Fibroblast of lung (primary cell): ENCODE data around the gene CDC34.

Source experiments
- CTCF ChIP-seq, 2 donors: IDR thresholded peaks in 1 of 2; conservative IDR thresholded peaks in 1 of 2; 1 replicate in 1 of 2; 2 replicates in 1 of 2; pipeline ENCODE4 v1.5.1; 2011 to 2012; ENCODE audit warnings: low read length in 2 of 2, control low read depth in 1 of 2, inconsistent platforms in 1 of 2, low read depth in 1 of 2, mild to moderate bottlenecking in 1 of 2
- EZH2 ChIP-seq: IDR thresholded peaks from 2 replicates; pipeline ENCODE4 v1.5.1; 2012; ENCODE audit warnings: low read length, control low read depth, mild to moderate bottlenecking; ENCODE audit errors: missing control alignments

DNA sequence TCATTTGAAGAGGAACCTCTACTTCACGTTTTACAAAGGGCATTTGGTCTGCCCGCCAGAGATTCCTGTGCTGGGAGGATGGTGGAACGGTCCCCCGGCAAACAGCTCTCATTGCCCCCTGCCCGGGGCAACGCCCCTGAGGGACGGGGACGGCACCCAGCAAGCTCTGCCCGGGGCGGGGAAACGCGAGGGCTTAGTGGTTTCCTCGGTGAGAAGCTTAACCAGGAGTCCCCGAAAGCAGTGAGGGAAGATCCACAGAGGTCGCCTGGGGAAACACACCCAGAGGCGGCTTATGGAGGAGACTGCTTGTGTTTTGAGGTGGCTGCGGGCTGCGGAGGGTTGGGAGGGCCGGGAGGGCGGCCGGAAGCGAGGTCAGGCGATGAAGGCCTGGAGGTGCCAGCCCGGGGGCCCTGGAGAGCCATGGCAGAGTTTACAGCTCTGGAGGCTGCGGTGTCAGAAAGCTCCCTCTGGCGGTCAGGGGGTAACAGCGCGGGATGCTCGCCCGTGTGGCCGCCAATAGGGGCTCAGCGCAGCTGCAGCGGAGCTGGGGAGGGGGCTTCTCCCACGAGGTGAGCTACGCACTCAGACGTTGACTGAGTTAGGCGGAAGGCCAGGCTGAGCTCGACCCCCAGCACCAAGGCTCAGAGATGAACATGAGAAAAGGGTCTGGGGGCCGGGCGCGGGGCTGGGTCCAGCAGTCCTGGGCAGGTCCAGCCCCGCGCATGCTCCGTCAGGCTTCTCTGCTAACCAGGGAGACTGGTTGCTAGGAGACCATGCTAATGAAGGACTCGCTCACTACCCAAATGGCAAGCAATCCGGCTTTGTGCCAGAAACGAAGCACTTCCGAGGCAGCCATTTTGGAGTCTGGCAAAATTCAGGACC lies 24.9 kb upstream of the CDC34 start:
- TF ChIP-seq EZH2 (no peak), CTCF (conservative IDR thresholded peaks at IDR 0.05 in 1 of 2, IDR thresholded peaks at IDR 0.05 in 1 of 2; ENCODE audit: low read depth in 1 of 2, low read length in 2 of 2) (peak; percentile 83 to 89)
